H1 (cell line): ENCODE results near the gene ABLIM1. TPM values are rescaled to one million over a fixed set of nuclear protein-coding genes. Genes with fewer than 3 reads are reported as not detected.

ENCODE experiments used
- CTCF ChIA-PET: fragments of 300-600 bp; sonication (Branson Sonifier 250); formaldehyde crosslinking; loops from one replicate; lab custom pipeline; 2021; ENCODE audit not compliant: partially characterized antibody; lab: Charles Lee
- POLR2A ChIA-PET: fragments of 300-600 bp; sonication (Branson Sonifier 250); formaldehyde crosslinking; loops from one replicate; lab custom pipeline; 2021; ENCODE audit warnings: inconsistent platforms; ENCODE audit not compliant: partially characterized antibody; lab: Charles Lee
- DNase-seq, 2 experiments: peaks; one replicate each; pipeline versions ENCODE4 v3.0.0 to v3.0.0-alpha.2; 2010 to 2022; ENCODE audit warnings: low spot score in 2 of 2, low read depth in 1 of 2, mixed read lengths in 1 of 2
- FAIRE-seq: peaks from 2 replicates; lab custom pipeline; 2011; peaks lifted over from hg19 to GRCh38; lab: Jason Lieb, UNC
- H2AFZ ChIP-seq: 2 replicates; pipeline ENCODE4 v1.8.1; 2012; ENCODE audit warnings: low read length, inconsistent platforms
- H2AK5ac ChIP-seq: 2 replicates; pipeline ENCODE4 v1.6.1; 2013; ENCODE audit warnings: low read depth, low read length
- H2BK120ac ChIP-seq: replicated peaks from 2 replicates; pipeline ENCODE3; 2013; ENCODE audit warnings: low read depth, low read length, inconsistent platforms
- H2BK12ac ChIP-seq: 2 replicates; pipeline ENCODE4 v1.6.1; 2013; ENCODE audit warnings: low read depth, low read length
- H2BK15ac ChIP-seq: 2 replicates; pipeline ENCODE4 v1.6.1; 2013; ENCODE audit warnings: low read length
- H2BK20ac ChIP-seq: 2 replicates; pipeline ENCODE4 v1.6.1; 2013; ENCODE audit warnings: low read length
- H2BK5ac ChIP-seq: 2 replicates; pipeline ENCODE4 v1.6.1; 2013; ENCODE audit warnings: low read depth, low read length
- H3K14ac ChIP-seq: 2 replicates; pipeline ENCODE4 v1.6.1; 2013; ENCODE audit warnings: inconsistent platforms; ENCODE audit not compliant: insufficient read length
- H3K18ac ChIP-seq: 2 replicates; pipeline ENCODE4 v1.6.1; 2013; ENCODE audit warnings: low read length; ENCODE audit errors: extremely low read depth
- H3K23ac ChIP-seq: 2 replicates; pipeline ENCODE4 v1.6.1; 2013; ENCODE audit warnings: inconsistent platforms; ENCODE audit not compliant: insufficient read length
- H3K23me2 ChIP-seq: 2 replicates; pipeline ENCODE4 v1.6.1; 2013; ENCODE audit warnings: low read depth, low read length
- H3K27ac ChIP-seq: 2 replicates; pipeline ENCODE4 v1.6.1; 2011; ENCODE audit warnings: low read depth, low read length, inconsistent platforms
- H3K27me3 ChIP-seq, 4 experiments: replicated peaks in 1 of 4; 1 replicate in 1 of 4; 2 replicates in 3 of 4; pipeline versions ENCODE4 v1.6.1 to v1.8.1; 2011 to 2013; ENCODE audit warnings: low read length in 3 of 4, mild to moderate bottlenecking in 3 of 4, inconsistent platforms in 2 of 4, mixed read lengths in 2 of 4, moderate library complexity in 1 of 4; ENCODE audit not compliant: control insufficient read depth in 3 of 4, insufficient read depth in 3 of 4; ENCODE audit errors: extremely low read depth in 1 of 4
- H3K36me3 ChIP-seq, 4 experiments: 2 replicates each; pipeline versions ENCODE4 v1.6.1 to v1.8.1; 2011 to 2013; ENCODE audit warnings: mild to moderate bottlenecking in 4 of 4, low read length in 3 of 4, moderate library complexity in 2 of 4, control low read depth in 1 of 4, inconsistent platforms in 1 of 4; ENCODE audit not compliant: insufficient read depth in 4 of 4, control insufficient read depth in 2 of 4
- H3K4ac ChIP-seq: replicated peaks from 2 replicates; pipeline ENCODE3; 2013; ENCODE audit warnings: low read length, low read depth, mixed read lengths, inconsistent platforms; ENCODE audit not compliant: insufficient read length
- H3K4me1 ChIP-seq, 4 experiments: replicated peaks in 1 of 4; 1 replicate in 1 of 4; 2 replicates in 3 of 4; pipeline versions ENCODE4 v1.6.1 to v1.8.1; 2011 to 2013; ENCODE audit warnings: low read length in 3 of 4, inconsistent platforms in 2 of 4, mixed read lengths in 1 of 4; ENCODE audit not compliant: insufficient read depth in 4 of 4, control insufficient read depth in 3 of 4
- H3K4me2 ChIP-seq, 2 experiments: 2 replicates each; pipeline versions ENCODE4 v1.6.1 to v1.8.1; 2011 to 2013; ENCODE audit warnings: low read depth in 2 of 2, low read length in 2 of 2, control low read depth in 1 of 2, inconsistent platforms in 1 of 2, mild to moderate bottlenecking in 1 of 2; ENCODE audit not compliant: insufficient read depth in 1 of 2
- H3K4me3 ChIP-seq, 4 experiments: fragments of 200-600, 300-600 bp in 1 of 4; sonication (generic), shearing (Covaris generic), sonication (Bioruptor Twin) in 1 of 4; 2 replicates each; pipeline versions ENCODE4 v1.5.1 to v1.8.1; 2011 to 2016; ENCODE audit warnings: low read length in 4 of 4, low read depth in 3 of 4, control low read depth in 2 of 4, inconsistent platforms in 2 of 4, mild to moderate bottlenecking in 2 of 4, mixed read lengths in 1 of 4, moderate library complexity in 1 of 4; ENCODE audit not compliant: insufficient read depth in 2 of 4; ENCODE audit errors: extremely low read depth in 1 of 4
- H3K56ac ChIP-seq: replicated peaks from 2 replicates; pipeline ENCODE3; 2013; ENCODE audit warnings: low read depth, mild to moderate bottlenecking, mixed read lengths, low read length, inconsistent platforms; ENCODE audit not compliant: insufficient read length
- H3K79me1 ChIP-seq: 2 replicates; pipeline ENCODE4 v1.6.1; 2013; ENCODE audit warnings: low read depth, low read length, control low read depth
- H3K79me2 ChIP-seq, 2 experiments: 2 replicates each; pipeline versions ENCODE4 v1.6.1 to v1.8.1; 2012 to 2013; ENCODE audit warnings: low read length in 2 of 2, mild to moderate bottlenecking in 2 of 2, inconsistent platforms in 1 of 2; ENCODE audit not compliant: insufficient read depth in 2 of 2, control insufficient read depth in 1 of 2
- H3K9ac ChIP-seq, 4 experiments: replicated peaks in 1 of 4; 1 replicate in 1 of 4; 2 replicates in 3 of 4; pipeline versions ENCODE4 v1.6.1 to v1.8.1; 2011 to 2013; ENCODE audit warnings: low read depth in 3 of 4, low read length in 3 of 4, control low read depth in 2 of 4, mild to moderate bottlenecking in 2 of 4, moderate library complexity in 2 of 4, inconsistent platforms in 1 of 4; ENCODE audit errors: extremely low read depth in 1 of 4
- H3K9me3 ChIP-seq, 2 experiments: 2 replicates each; pipeline versions ENCODE4 v1.6.1 to v1.8.1; 2012 to 2013; ENCODE audit warnings: mild to moderate bottlenecking in 2 of 2, moderate library complexity in 2 of 2, control low read depth in 1 of 2, inconsistent platforms in 1 of 2, low read depth in 1 of 2, low read length in 1 of 2, mixed read lengths in 1 of 2; ENCODE audit not compliant: insufficient read depth in 2 of 2
- H4K20me1 ChIP-seq, 2 experiments: replicated peaks in 1 of 2; 2 replicates each; pipeline versions ENCODE3 to v1.8.1; 2011 to 2013; ENCODE audit warnings: inconsistent platforms in 2 of 2, low read length in 2 of 2, mild to moderate bottlenecking in 1 of 2; ENCODE audit not compliant: insufficient read depth in 2 of 2, control insufficient read depth in 1 of 2
- H4K5ac ChIP-seq: 2 replicates; pipeline ENCODE4 v1.6.1; 2013; ENCODE audit warnings: low read length, low read depth, mixed read lengths, inconsistent platforms; ENCODE audit not compliant: insufficient read length
- H4K8ac ChIP-seq: 2 replicates; pipeline ENCODE4 v1.8.0; 2013; ENCODE audit warnings: mild to moderate bottlenecking, moderate library complexity, low read length, inconsistent platforms; ENCODE audit not compliant: insufficient read depth; ENCODE audit errors: extremely low read depth
- H4K91ac ChIP-seq: replicated peaks from 2 replicates; pipeline ENCODE3; 2013; ENCODE audit warnings: low read length, mixed read lengths, inconsistent platforms; ENCODE audit not compliant: insufficient read length
- EZH2 ChIP-seq: fragments of 200-600 bp; sonication (generic); IDR thresholded peaks from 2 replicates; pipeline ENCODE4 v1.7.1; 2012; ENCODE audit warnings: low read depth, mild to moderate bottlenecking, moderate library complexity, low read length, inconsistent platforms; ENCODE audit not compliant: severe bottlenecking
- JUND ChIP-seq: IDR thresholded peaks from 2 replicates; pipeline ENCODE4 v1.6.1; 2011; ENCODE audit warnings: mild to moderate bottlenecking, improper control_type of control experiment, low read length
- whole genome bisulfite sequencing, 2 experiments: shearing (Covaris generic) in 1 of 2; methylation state at CpG; one replicate each; pipeline versions ENCODE4 v1.1.6 to v1.1.7; 2013 to 2015; ENCODE audit warnings: low lambda C conversion rate in 2 of 2, mixed read lengths in 2 of 2, inconsistent platforms in 1 of 2, low coverage in 1 of 2, missing lambda C conversion rate in 1 of 2; ENCODE audit not compliant: insufficient replicate concordance in 2 of 2, insufficient coverage in 1 of 2, insufficient read length in 1 of 2; ENCODE audit errors: extremely low coverage in 1 of 2, missing lambda C conversion rate in 1 of 2; 5-methylcytosine and 5-hydroxymethylcytosine counted together
- polyA plus RNA-seq, 7 experiments: library from polyadenylated mRNA; depleted of rRNA in 3 of 7; stranded (reverse) in 5 of 7; unstranded in 2 of 7; fragments of >200 nt in 5 of 7; fragments of 200-250 nt in 2 of 7; gene quantifications; 1 replicate in 5 of 7; 2 replicates in 1 of 7; 4 replicates in 1 of 7; pipeline versions ENCODE4 v1.2.1 to v1.2.3, GENCODE V29; 2011 to 2013; ENCODE audit warnings: missing spikeins in 2 of 7, mixed read lengths in 2 of 7
- total RNA-seq: library from RNA; stranded (reverse); fragmentation: NEBNext Ultra II Directional; extraction: Animal tissue kit (Norgen Biotek cat#: 25700); gene quantifications from 2 replicates; pipeline ENCODE4 v1.2.1, GENCODE V29; 2021

Gene ABLIM1
- total and polyA plus RNA-seq, 2 of the 8 experiments (the other 6 are each of a cell fraction or from before 2014, with no cell fraction given), result 51.2 to 51.7 TPM

DNA sequence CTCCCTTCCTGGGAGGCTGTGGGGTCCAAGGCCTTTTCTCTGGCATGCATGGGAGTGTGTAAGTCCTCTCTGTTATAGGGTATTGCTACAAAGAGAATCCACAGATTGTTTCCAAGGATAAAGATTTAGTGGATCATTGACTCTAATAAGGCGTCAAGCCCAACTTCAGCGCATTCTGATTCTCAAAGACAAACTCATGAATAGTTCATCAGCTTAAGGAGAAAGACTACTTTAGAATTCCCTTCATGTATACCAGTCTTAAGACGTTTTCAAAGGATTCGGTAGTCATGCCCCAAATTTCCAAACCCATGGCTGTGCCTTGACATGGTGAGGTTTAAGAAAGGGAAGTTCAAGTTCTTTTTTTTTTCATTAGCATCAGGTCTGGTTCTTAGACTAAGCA is 46.6 kb upstream of the ABLIM1 start:
- H3K36me3 ChIP-seq, result no peaks in the 10 kb centered on the region
- CTCF ChIA-PET, result interaction anchor here (0.6 to 4.6 kb wide), 21 partner anchors 9 to 441 kb away, joined by 3 to 99 read pairs (median 3); partner anchors contain the start of gene AFAP1L2
- no peak overlapping the region for H3K4me2 ChIP-seq
- H2BK120ac ChIP-seq, result no peak overlapping the region
- H2BK12ac ChIP-seq, result no peak overlapping the region
- WGBS, 2 experiments, result 85% methylated on average over 4 of the region's 4 CpGs; no CpG with 5 or more reads in 1 of the 2 experiments
- TF ChIP-seq EZH2, result no peak
- TF ChIP-seq JUND, result no peak
- TF ChIP-seq, all 59 proteins: peak for 0
- Histone ChIP-seq H3K9ac (no peak overlapping the region), H3K23me2 (no peaks in the 10 kb centered on the region), H3K27ac (no peak overlapping the region), H3K4me1 (peaks cover 0 to 4% (median 2%) of the 10 kb centered on the region in 4 experiments; a peak in 2 of 7 replicates), H3K4ac (no peak overlapping the region), H3K79me2 (no peaks in the 10 kb centered on the region), H3K23ac (no peak overlapping the region), H2AFZ (no peak overlapping the region), H2BK20ac (no peak overlapping the region), H4K5ac (no peak overlapping the region), H2BK5ac (no peak overlapping the region), H2AK5ac (no peak overlapping the region), H2BK15ac (no peak overlapping the region), H4K8ac (no peak overlapping the region), H3K27me3 (no peaks in the 10 kb centered on the region), H3K18ac (no peak overlapping the region), H3K14ac (no peak overlapping the region), H3K79me1 (no peaks in the 10 kb centered on the region), H3K56ac (no peak overlapping the region), H4K91ac (no peak overlapping the region), H3K9me3 (no peaks in the 10 kb centered on the region), H3K4me3 (no peak overlapping the region), H4K20me1 (no peaks in the 10 kb centered on the region)
- FAIRE-seq (no peak), DNase-seq (no peak)
- POLR2A ChIA-PET, result no interaction called here
